Neural progenitor cell (in vitro differentiated cells): ENCODE data around the gene TRA2B.

Experiments
- CTCF ChIP-seq: fragments of 200-600 bp; sonication (generic); IDR thresholded peaks from 2 replicates; pipeline ENCODE4 v1.5.1; 2017; ENCODE audit warnings: antibody characterized with exemption, mild to moderate bottlenecking
- EZH2phosphoT487 ChIP-seq: fragments of 200-600 bp; sonication (generic); IDR thresholded peaks from 2 replicates; pipeline ENCODE4 v1.6.1; 2017; ENCODE audit warnings: antibody characterized with exemption

GRCh38 chr3:185887066-185887465, 50.7 kb downstream of the TRA2B start:
- TF ChIP-seq CTCF: no peak
- no peak for TF ChIP-seq EZH2phosphoT487
